Measurements from ENCODE around the gene KLC1. TPM values are rescaled to one million over a fixed set of nuclear protein-coding genes. Genes with fewer than 3 reads are reported as not detected.

KLC1 gene
- total RNA-seq, 1 donor from 2014 or later = 211 TPM

DNA sequence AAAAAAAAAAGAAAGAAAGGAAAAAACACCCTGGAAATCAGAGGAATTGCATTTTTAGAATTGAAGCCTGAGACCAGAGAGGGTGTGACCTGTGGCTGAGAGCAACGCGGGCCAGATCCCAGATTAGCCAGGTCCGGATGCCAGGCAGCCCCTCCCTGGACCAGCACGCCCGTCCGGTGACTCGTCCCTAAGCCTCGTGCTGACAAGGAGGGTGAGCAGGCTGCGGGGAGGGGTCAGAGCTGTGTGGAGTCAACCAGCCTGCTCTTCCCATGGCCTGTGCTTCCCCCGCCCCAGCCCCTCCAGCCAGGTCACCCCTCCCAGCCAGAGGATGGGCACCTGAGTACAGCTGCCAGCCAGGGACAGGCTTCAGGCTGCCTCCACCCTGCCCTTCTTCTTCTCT is 4.2 kb upstream of the KLC1 start:
- no peaks in the 10 kb centered on the region for H3K27me3 Mint-ChIP-seq (ENCODE audit: unreplicated experiment)
- H3K4me1 Mint-ChIP-seq (ENCODE audit: unreplicated experiment) = peaks cover 24% of the 10 kb centered on the region
- H3K9me3 Mint-ChIP-seq (ENCODE audit: unreplicated experiment) = no peaks in the 10 kb centered on the region
- no peak overlapping the region for H3K4me3 Mint-ChIP-seq (ENCODE audit: unreplicated experiment)
- peak overlapping the region; percentile 5 for H3K27ac Mint-ChIP-seq (ENCODE audit: unreplicated experiment)
- DNase-seq (ENCODE audit: extremely low spot score, unreplicated experiment) = no peak
- TF ChIP-seq, protein P1, sequence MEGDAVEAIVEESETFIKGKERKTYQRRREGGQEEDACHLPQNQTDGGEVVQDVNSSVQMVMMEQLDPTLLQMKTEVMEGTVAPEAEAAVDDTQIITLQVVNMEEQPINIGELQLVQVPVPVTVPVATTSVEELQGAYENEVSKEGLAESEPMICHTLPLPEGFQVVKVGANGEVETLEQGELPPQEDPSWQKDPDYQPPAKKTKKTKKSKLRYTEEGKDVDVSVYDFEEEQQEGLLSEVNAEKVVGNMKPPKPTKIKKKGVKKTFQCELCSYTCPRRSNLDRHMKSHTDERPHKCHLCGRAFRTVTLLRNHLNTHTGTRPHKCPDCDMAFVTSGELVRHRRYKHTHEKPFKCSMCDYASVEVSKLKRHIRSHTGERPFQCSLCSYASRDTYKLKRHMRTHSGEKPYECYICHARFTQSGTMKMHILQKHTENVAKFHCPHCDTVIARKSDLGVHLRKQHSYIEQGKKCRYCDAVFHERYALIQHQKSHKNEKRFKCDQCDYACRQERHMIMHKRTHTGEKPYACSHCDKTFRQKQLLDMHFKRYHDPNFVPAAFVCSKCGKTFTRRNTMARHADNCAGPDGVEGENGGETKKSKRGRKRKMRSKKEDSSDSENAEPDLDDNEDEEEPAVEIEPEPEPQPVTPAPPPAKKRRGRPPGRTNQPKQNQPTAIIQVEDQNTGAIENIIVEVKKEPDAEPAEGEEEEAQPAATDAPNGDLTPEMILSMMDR (IDR thresholded peaks at IDR 0.05) = no peak
- no peaks in the 10 kb centered on the region for H3K36me3 Mint-ChIP-seq (ENCODE audit: unreplicated experiment)

DNA sequence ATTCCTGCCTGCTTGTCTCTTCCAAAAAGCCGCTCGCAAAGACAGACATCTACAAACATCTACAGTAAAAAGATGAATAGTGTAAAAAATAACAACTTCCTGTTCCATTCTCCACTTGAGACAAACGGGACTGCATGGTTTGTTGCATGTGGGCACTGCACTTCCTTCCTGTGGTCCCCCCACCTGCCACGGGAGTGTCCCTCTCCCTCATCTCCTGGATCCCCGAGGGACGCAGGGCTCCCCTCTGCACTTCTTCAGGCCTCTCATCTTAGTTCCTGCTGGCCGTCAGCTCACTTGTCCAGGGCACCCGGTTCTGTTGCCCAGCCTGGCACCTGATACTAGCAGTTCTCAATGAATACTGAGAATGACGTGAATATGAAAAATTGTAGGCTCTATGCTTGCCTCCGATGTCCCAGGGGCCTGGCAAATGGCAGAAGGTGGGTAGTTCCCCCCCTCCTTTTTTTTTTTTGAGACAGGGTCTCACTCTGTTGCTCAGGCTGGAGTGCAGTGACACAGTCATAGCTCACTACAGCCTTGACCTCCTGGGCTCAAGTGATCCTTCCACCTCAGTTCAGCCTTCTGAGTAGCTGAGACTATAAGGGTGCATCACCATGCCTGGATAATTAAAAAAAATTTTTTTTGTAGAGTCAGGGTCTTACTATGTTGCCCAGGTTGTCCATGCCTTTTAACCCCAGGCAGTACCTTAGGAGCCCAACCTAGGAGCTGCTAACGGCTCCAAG is 3.5 kb upstream of the KLC1 start:
- no peak for DNase-seq (ENCODE audit: extremely low spot score, unreplicated experiment)
- TF ChIP-seq, protein P1 (IDR thresholded peaks at IDR 0.05) = no peak
- no peaks in the 10 kb centered on the region for H3K9me3 Mint-ChIP-seq (ENCODE audit: unreplicated experiment)
- H3K4me3 Mint-ChIP-seq (ENCODE audit: unreplicated experiment) = no peak overlapping the region
- H3K27ac Mint-ChIP-seq (ENCODE audit: unreplicated experiment) = peak overlapping the region; percentile 5
- peaks cover 30% of the 10 kb centered on the region for H3K4me1 Mint-ChIP-seq (ENCODE audit: unreplicated experiment)
- H3K36me3 Mint-ChIP-seq (ENCODE audit: unreplicated experiment) = no peaks in the 10 kb centered on the region
- no peaks in the 10 kb centered on the region for H3K27me3 Mint-ChIP-seq (ENCODE audit: unreplicated experiment)

DNA sequence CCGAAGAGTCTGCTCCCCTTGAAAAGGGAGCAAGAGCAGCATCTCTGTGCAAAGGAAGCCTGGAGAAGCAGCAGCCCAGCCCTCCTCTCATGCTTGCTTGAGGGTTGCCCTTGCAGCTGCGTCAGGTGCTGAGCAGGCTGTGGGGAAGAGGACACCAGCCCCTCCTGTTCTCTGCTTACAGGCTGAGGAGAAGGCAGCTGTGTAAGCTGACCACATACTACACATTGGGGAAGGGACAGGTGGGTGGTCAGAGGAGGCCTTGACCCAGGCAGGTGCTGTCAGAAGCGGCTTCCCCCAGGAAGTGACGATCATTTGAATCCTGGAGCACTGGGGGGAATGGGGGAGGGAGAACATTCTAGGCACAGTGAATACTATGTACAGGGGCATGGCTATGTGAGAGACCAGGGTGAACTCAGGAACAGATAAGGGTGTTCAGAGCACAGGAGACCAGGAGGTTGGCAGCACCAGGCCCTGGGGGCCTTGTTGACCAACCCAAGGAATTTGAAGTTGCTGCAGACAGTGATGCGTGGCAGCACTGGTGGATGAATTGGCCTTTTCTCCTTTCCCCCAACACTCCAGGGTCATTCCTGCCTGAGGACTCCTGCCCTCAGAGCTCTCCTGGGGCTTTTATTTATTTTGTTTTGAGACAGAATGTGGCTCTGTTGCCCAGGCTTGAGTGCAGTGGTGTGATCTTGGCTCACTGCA is 2.7 kb upstream of the KLC1 start:
- H3K27ac Mint-ChIP-seq (ENCODE audit: unreplicated experiment) = no peak overlapping the region
- no peak overlapping the region for H3K4me3 Mint-ChIP-seq (ENCODE audit: unreplicated experiment)
- H3K27me3 Mint-ChIP-seq (ENCODE audit: unreplicated experiment) = no peaks in the 10 kb centered on the region
- H3K4me1 Mint-ChIP-seq (ENCODE audit: unreplicated experiment) = peaks cover 34% of the 10 kb centered on the region
- TF ChIP-seq, protein P1 (IDR thresholded peaks at IDR 0.05) = no peak
- H3K9me3 Mint-ChIP-seq (ENCODE audit: unreplicated experiment) = no peaks in the 10 kb centered on the region
- no peak for DNase-seq (ENCODE audit: extremely low spot score, unreplicated experiment)
- H3K36me3 Mint-ChIP-seq (ENCODE audit: unreplicated experiment) = no peaks in the 10 kb centered on the region

DNA sequence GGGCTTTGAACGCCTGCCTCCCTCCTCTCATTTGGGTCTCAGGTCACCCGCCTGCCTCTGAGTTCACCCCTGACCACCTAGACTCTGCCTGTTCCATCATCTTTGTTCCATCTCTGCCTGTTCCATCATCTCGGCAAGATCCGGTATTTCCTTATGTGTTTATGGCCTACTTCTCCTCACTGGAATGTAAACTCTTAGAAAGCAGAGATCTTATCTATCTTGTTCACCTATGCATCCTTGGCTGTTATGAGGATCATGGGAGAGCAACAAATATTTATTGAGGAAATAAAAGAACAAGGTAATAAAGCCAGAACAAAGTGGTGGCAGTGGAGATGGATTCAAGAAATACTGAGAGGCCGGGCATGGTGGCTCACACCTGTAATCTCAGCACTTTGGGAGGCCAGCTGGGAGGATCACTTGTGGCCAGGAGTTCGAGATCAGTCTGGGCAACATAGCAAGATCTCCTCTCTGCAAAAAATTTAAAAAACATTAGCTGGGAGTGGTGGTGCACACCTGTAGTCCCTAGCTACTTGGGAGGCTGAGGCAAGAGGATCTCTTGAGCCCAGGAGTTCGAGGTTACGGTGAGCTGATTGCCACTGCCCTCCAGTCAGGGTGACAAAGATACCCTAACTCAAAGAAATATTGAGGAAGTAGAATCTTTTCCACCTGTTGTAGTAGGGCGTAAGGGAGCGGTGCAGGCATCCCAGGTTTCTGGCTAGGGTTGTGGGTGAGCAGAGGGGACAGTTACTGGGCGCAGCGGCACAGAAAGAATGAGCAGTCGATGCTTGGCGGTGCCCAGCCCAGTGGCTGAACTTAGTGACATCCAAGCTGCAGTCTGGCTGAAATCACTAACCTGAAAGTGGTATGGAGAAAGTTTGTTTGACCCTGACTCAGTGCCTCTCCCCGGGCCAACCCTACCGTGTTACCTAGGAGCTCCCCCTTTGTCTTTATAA is 1.7 kb upstream of the KLC1 start:
- H3K9me3 Mint-ChIP-seq (ENCODE audit: unreplicated experiment) = no peaks in the 10 kb centered on the region
- DNase-seq (ENCODE audit: extremely low spot score, unreplicated experiment) = no peak
- peak overlapping the region; percentile 98 for H3K27ac Mint-ChIP-seq (ENCODE audit: unreplicated experiment)
- no peaks in the 10 kb centered on the region for H3K27me3 Mint-ChIP-seq (ENCODE audit: unreplicated experiment)
- peaks cover 37% of the 10 kb centered on the region for H3K4me1 Mint-ChIP-seq (ENCODE audit: unreplicated experiment)
- H3K4me3 Mint-ChIP-seq (ENCODE audit: unreplicated experiment) = peak overlapping the region; percentile 14
- no peaks in the 10 kb centered on the region for H3K36me3 Mint-ChIP-seq (ENCODE audit: unreplicated experiment)
- TF ChIP-seq, protein P1 (IDR thresholded peaks at IDR 0.05) = no peak
